ENCODE data around the gene SNX24. TPM values are rescaled to one million over a fixed set of nuclear protein-coding genes. Genes with fewer than 3 reads are reported as not detected.

The SNX24 gene, protein sequence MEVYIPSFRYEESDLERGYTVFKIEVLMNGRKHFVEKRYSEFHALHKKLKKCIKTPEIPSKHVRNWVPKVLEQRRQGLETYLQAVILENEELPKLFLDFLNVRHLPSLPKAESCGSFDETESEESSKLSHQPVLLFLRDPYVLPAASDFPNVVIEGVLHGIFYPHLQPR
- total RNA-seq (10 to 100 TPM; 24.2 to 39.4 TPM), polyA plus RNA-seq (10 to 100 TPM; 15.0 to 24.6 TPM)
- long read RNA-seq, donor 1, partial matches to known transcripts: 0 of 3 reads
- long read RNA-seq, donor 1, other reads (novel, unspliced or antisense): 0 of 3 reads
- long read RNA-seq, donor 2, partial matches to known transcripts: 5 of 10 reads
- long read RNA-seq, donor 2, other reads (novel, unspliced or antisense): 0 of 10 reads
- long read RNA-seq, donor 3, partial matches to known transcripts: 0 of 5 reads
- long read RNA-seq, donor 3, other reads (novel, unspliced or antisense): 0 of 5 reads
- long read RNA-seq, donor 4, transcript SNX24-201 (7 exons, 2,158 nt): major isoform, 5 of 6 reads
- long read RNA-seq, donor 4, partial matches to known transcripts: 0 of 6 reads
- long read RNA-seq, donor 4, other reads (novel, unspliced or antisense): 0 of 6 reads
- long read RNA-seq, donor 5, transcript SNX24-201 (7 exons, 2,158 nt): major isoform, 9 of 29 reads
- long read RNA-seq, donor 5, partial matches to known transcripts: 20 of 29 reads
- long read RNA-seq, donor 5, other reads (novel, unspliced or antisense): 0 of 29 reads

DNA sequence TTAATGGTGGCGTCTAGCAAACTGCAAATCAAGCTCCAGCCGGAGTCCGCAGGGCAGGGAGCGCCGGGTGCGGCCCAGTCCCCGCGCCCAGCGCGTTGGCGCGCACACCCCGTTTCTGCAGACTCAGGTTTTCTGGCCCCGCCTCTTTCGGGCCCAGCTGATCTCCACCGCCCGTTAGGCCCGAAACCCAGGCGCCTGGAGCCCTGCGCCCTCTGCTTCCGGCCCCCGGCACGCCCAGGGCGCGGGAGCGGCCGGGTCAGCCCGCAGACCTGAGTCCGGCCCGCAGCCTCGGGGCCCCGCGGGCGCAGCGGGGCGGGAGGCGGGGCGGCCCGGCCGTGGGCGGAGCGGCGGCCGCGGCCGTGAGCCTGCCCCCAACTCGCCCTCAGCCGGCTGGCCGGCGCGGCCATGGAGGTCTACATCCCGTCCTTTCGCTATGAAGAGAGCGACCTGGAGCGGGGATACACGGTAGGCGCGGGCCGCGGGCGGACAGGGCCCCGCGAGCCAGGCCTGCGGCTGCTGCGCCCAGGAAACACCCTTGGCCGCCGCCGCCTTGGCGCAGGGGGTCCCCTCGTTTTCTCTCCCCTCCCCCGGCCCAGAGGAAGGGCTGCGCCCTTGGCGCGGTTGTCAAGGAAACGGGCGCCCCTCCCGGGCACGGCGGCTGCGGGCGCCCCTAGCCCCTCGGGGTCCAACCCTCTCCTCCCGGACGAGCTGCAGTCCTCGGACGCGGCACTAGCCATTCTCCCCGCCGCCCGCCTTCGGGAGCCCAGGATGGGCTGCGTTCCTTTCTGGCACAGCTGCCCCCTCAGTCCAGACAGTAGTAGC is at the start of gene SNX24:
Gene SNX24 (plus strand): TSS at position 385 of the 822 bp plus-strand sequence. CDS start 21 bp downstream, at position 406.
- Histone ChIP-seq H3K36me3 (ENCODE audit: control insufficient read depth in 4 of 4, insufficient read depth in 4 of 4, low read length in 4 of 4) (no peaks in the 10 kb centered on the region), H3K9ac (ENCODE audit: insufficient read depth in 1 of 2, low read length in 2 of 2) (peak within 1 kb of the TSS; percentile 74 to 95), H3K4me1 (ENCODE audit: control insufficient read depth in 5 of 5, insufficient read depth in 5 of 5, low read length in 5 of 5) (peaks cover 0 to 17% (median 8%) of the 10 kb centered on the region in 5 donors), H3K9me3 (ENCODE audit: control insufficient read depth in 4 of 4, insufficient read depth in 3 of 4, low read length in 3 of 4) (peaks cover 0 to 5% (median 0%) of the 10 kb centered on the region in 4 donors), H3K4me3 (peak within 1 kb of the TSS; percentile 75), H3K27ac (ENCODE audit: low read depth in 1 of 2, low read length in 1 of 2) (peak within 1 kb of the TSS; percentile 90 to 92), H3K27me3 (ENCODE audit: control insufficient read depth in 3 of 3, insufficient read depth in 3 of 3, low read length in 2 of 3) (no peaks in the 10 kb centered on the region)
- ATAC-seq (ENCODE audit: insufficient read depth, low FRiP score) (peak; percentile 85), DNase-seq (peak; percentile 83 to 89 (median 87))
- WGBS, 2 donors: 0% methylated on average over 75 to 92 of the region's 92 CpGs
- TF ChIP-seq, protein P1, sequence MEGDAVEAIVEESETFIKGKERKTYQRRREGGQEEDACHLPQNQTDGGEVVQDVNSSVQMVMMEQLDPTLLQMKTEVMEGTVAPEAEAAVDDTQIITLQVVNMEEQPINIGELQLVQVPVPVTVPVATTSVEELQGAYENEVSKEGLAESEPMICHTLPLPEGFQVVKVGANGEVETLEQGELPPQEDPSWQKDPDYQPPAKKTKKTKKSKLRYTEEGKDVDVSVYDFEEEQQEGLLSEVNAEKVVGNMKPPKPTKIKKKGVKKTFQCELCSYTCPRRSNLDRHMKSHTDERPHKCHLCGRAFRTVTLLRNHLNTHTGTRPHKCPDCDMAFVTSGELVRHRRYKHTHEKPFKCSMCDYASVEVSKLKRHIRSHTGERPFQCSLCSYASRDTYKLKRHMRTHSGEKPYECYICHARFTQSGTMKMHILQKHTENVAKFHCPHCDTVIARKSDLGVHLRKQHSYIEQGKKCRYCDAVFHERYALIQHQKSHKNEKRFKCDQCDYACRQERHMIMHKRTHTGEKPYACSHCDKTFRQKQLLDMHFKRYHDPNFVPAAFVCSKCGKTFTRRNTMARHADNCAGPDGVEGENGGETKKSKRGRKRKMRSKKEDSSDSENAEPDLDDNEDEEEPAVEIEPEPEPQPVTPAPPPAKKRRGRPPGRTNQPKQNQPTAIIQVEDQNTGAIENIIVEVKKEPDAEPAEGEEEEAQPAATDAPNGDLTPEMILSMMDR (IDR thresholded peaks at IDR 0.05; ENCODE audit: control extremely low read depth, extremely low read depth): no peak

GRCh38 chr5:122805481-122805880 is 39.9 kb upstream of the SNX24 start:
- no peaks in the 10 kb centered on the region for H3K27me3 ChIP-seq (ENCODE audit: control insufficient read depth in 3 of 3, insufficient read depth in 3 of 3, low read length in 2 of 3)
- H3K36me3 ChIP-seq (ENCODE audit: control insufficient read depth in 4 of 4, insufficient read depth in 4 of 4, low read length in 4 of 4): peaks cover 4 to 24% (median 10%) of the 10 kb centered on the region in 4 donors
- H3K4me1 ChIP-seq (ENCODE audit: control insufficient read depth in 5 of 5, insufficient read depth in 5 of 5, low read length in 5 of 5): no peaks in the 10 kb centered on the region
- DNase-seq (no peak), ATAC-seq (ENCODE audit: insufficient read depth, low FRiP score) (no peak)
- H3K9me3 ChIP-seq (ENCODE audit: control insufficient read depth in 4 of 4, insufficient read depth in 3 of 4, low read length in 3 of 4): peaks cover 0 to 1% (median 0%) of the 10 kb centered on the region in 4 donors
- WGBS, 2 donors: 91 to 94% methylated on average over 2 of the region's 2 CpGs
- H3K27ac ChIP-seq (ENCODE audit: low read depth in 1 of 2, low read length in 1 of 2): no peak overlapping the region
- TF ChIP-seq, protein P1 (IDR thresholded peaks at IDR 0.05; ENCODE audit: control extremely low read depth, extremely low read depth): no peak
- no peak overlapping the region for H3K4me3 ChIP-seq
- no peak overlapping the region for H3K9ac ChIP-seq (ENCODE audit: insufficient read depth in 1 of 2, low read length in 2 of 2)

- peaks cover 0 to 9% (median 4%) of the 10 kb centered on the region in 4 donors for H3K36me3 ChIP-seq (ENCODE audit: control insufficient read depth in 4 of 4, insufficient read depth in 4 of 4, low read length in 4 of 4)
Measured at GRCh38 chr5:122810405-122810804, 35.0 kb upstream of the SNX24 start.

More at GRCh38 chr5:122810405-122810804, 35.0 kb upstream of the SNX24 start:
- Histone ChIP-seq H3K4me3 (no peak overlapping the region), H3K9me3 (ENCODE audit: control insufficient read depth in 4 of 4, insufficient read depth in 3 of 4, low read length in 3 of 4) (no peaks in the 10 kb centered on the region), H3K9ac (ENCODE audit: insufficient read depth in 1 of 2, low read length in 2 of 2) (no peak overlapping the region), H3K27me3 (ENCODE audit: control insufficient read depth in 3 of 3, insufficient read depth in 3 of 3, low read length in 2 of 3) (no peaks in the 10 kb centered on the region), H3K4me1 (ENCODE audit: control insufficient read depth in 5 of 5, insufficient read depth in 5 of 5, low read length in 5 of 5) (no peaks in the 10 kb centered on the region), H3K27ac (ENCODE audit: low read depth in 1 of 2, low read length in 1 of 2) (no peak overlapping the region)
- DNase-seq: no peak
- ATAC-seq (ENCODE audit: insufficient read depth, low FRiP score): no peak
- TF ChIP-seq, protein P1 (IDR thresholded peaks at IDR 0.05; ENCODE audit: control extremely low read depth, extremely low read depth): no peak
- 71 to 97% methylated on average over 2 of the region's 2 CpGs for WGBS, 2 donors
